Pancreas (tissue), 10 donors: ENCODE results near the gene SMIM23. TPM values are rescaled to one million over a fixed set of nuclear protein-coding genes. Genes with fewer than 3 reads are reported as not detected.

Experiments
- ATAC-seq, 4 donors: fragments of 200-7000 bp; cut with Tn5 transposase; one replicate each; pipeline versions ENCODE4 v1.8.0 to v1.9.1; 2020; ENCODE audit warnings: mild to moderate bottlenecking in 4 of 4, moderate library complexity in 4 of 4
- DNase-seq, 6 donors: peaks; one replicate each; pipeline ENCODE4 v3.0.0-alpha.2; 2020
- FAIRE-seq: peaks from 2 replicates; lab custom pipeline; 2012; peaks lifted over from hg19 to GRCh38; lab: Jason Lieb, UNC
- H3K27ac ChIP-seq, 4 donors: fragments of 200-600 bp; sonication (generic); 1 replicate in 3 of 4; 2 replicates in 1 of 4; pipeline versions ENCODE4 v1.5.0 to v1.8.0; 2020
- H3K27me3 ChIP-seq, 4 donors: fragments of 200-600 bp; one replicate each; pipeline ENCODE4 v1.8.0; 2021
- H3K36me3 ChIP-seq, 3 donors: fragments of 200-600 bp; sonication (generic) in 1 of 3; one replicate each; pipeline versions ENCODE4 v1.5.0 to v1.8.0; 2020 to 2021
- H3K4me1 ChIP-seq, 3 donors: fragments of 200-600 bp; one replicate each; pipeline ENCODE4 v1.8.0; 2021
- H3K4me3 ChIP-seq, 4 donors: fragments of 200-600 bp; sonication (generic) in 2 of 4; one replicate each; pipeline versions ENCODE4 v1.5.0 to v1.8.0; 2020 to 2021
- H3K9me3 ChIP-seq, 4 donors: fragments of 200-600 bp; one replicate each; pipeline ENCODE4 v1.8.0; 2021
- WGBS, 2 donors: extraction: QIAGEN DNeasy Blood & Tissue Kit; methylation state at CpG; one replicate each; pipeline ENCODE4 v1.1.7; 2013; 5-methylcytosine and 5-hydroxymethylcytosine counted together
- intact Hi-C, 3 donors: fragments of 100-400 bp; cut with DNase I; formaldehyde crosslinking; loops; one replicate each; pipeline versions ENCODE4 v1.11.1 to v1.14.2; 2022
- polyA plus RNA-seq, 2 donors: library from polyadenylated mRNA; stranded (reverse); fragments of 200-250 nt; gene quantifications; one replicate each; pipeline ENCODE4 v1.2.3, GENCODE V29; 2013
- total RNA-seq, 6 donors: library from RNA; stranded (reverse); fragmentation: NEBNext Ultra II Directional in 4 of 6; extraction: Animal tissue kit (Norgen Biotek cat#: 25700) in 4 of 6; gene quantifications; one replicate each; pipeline versions ENCODE4 v1.2.1 to v1.2.4, GENCODE V29; 2021 to 2023
- TF ChIP-seq, protein P1 (sequence below), 4 donors: fragments of 200-600 bp; sonication (generic) in 3 of 4; IDR thresholded peaks; one replicate each; pipeline versions ENCODE4 v1.5.0 to v1.8.0; 2021; ENCODE audit warnings: antibody characterized with exemption in 4 of 4
- donor health status: healthy with polysubstance abuse.
- donor health status: DM: no; HTN: no; CAD: no; lungs with moderate emphysema.
- donor health status: DM: no; HTN: no; CAD: no.
- donor health status: control.
- donor health status: control.
- donor health status: Bipolar disorder and iron deficiency.
- donor health status: DM: yes; HTN: yes; CAD: no.
- donor health status: DM: no; HTN: no; CAD: no.
- donor health status: DM: no; HTN: no; CAD: no.
- donor health status: DM: yes; HTN: yes; CAD: no.

SMIM23 gene
- total and polyA plus RNA-seq, 8 donors, result not detected

DNA sequence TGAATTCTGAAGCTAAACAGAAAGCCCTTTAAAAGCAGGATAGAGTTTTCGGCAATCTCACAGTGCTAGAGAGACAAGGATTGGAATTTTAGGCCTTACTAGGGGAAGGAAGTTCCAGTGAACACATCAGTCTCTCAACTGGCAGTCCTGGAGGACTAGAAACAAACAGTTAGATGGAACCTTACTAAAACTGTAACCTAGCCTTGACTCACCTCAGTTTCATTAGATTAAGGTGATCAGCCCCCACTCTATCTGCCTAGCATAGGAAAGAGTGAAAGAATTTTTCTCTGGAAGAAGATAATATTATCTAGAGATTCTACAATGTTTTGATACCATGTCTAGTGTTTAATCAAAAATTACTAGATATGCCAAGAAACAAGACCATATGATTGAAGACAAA lies 25.8 kb upstream of the SMIM23 start:
- Histone ChIP-seq H3K4me1 (no peaks in the 10 kb centered on the region), H3K36me3 (no peaks in the 10 kb centered on the region), H3K9me3 (no peaks in the 10 kb centered on the region), H3K27ac (no peak overlapping the region), H3K4me3 (no peak overlapping the region), H3K27me3 (no peaks in the 10 kb centered on the region)
- ATAC-seq, result no peak
- TF ChIP-seq, protein P1, sequence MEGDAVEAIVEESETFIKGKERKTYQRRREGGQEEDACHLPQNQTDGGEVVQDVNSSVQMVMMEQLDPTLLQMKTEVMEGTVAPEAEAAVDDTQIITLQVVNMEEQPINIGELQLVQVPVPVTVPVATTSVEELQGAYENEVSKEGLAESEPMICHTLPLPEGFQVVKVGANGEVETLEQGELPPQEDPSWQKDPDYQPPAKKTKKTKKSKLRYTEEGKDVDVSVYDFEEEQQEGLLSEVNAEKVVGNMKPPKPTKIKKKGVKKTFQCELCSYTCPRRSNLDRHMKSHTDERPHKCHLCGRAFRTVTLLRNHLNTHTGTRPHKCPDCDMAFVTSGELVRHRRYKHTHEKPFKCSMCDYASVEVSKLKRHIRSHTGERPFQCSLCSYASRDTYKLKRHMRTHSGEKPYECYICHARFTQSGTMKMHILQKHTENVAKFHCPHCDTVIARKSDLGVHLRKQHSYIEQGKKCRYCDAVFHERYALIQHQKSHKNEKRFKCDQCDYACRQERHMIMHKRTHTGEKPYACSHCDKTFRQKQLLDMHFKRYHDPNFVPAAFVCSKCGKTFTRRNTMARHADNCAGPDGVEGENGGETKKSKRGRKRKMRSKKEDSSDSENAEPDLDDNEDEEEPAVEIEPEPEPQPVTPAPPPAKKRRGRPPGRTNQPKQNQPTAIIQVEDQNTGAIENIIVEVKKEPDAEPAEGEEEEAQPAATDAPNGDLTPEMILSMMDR (IDR thresholded peaks at IDR 0.05), result no peak
- no peak for DNase-seq
- no peak for FAIRE-seq
- WGBS, 2 donors, result 73 to 88% methylated on average over 1 of the region's 1 CpG
- intact Hi-C loops, result no loop called here

GRCh38 chr5:171762021-171762608 lies 23.5 kb upstream of the SMIM23 start:
- no peak for FAIRE-seq
- intact Hi-C loops, result no loop called here
- WGBS, 2 donors, result 81 to 85% methylated on average over 11 of the region's 11 CpGs

DNA sequence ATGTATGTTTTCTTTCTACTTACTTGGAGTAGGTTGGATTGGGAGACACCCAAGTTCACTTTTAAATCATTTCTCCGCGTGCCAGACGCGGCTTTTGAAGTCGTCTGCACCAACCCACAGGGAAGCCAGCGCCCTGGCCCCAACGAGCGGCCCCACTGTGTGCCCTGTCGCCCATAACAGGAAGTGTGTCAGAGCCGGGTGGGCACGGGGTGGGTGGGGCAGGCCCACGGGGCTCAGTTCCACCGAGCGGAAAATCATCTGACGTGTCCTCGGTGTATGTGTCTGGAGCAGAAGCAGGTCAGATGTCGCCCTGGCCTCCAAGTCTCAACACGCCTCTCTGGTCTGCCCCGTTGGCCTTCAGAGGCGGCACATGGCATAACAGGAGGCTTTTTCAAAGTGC lies 22.7 kb upstream of the SMIM23 start:
- H3K4me3 ChIP-seq, result no peak overlapping the region
- FAIRE-seq (no peak), DNase-seq (no peak), ATAC-seq (no peak)
- H3K4me1 ChIP-seq, result no peaks in the 10 kb centered on the region
- H3K27ac ChIP-seq, result no peak overlapping the region
- 71 to 77% methylated on average over 20 of the region's 20 CpGs for WGBS, 2 donors
- H3K9me3 ChIP-seq, result no peaks in the 10 kb centered on the region
- intact Hi-C loops, result no loop called here
- TF ChIP-seq, protein P1 (IDR thresholded peaks at IDR 0.05), result no peak
- H3K27me3 ChIP-seq, result no peaks in the 10 kb centered on the region
- no peaks in the 10 kb centered on the region for H3K36me3 ChIP-seq

More at GRCh38 chr5:171762021-171762608, 23.5 kb upstream of the SMIM23 start:
- TF ChIP-seq, protein P1 (IDR thresholded peaks at IDR 0.05), result no peak
- H3K4me3 ChIP-seq, result no peak overlapping the region
- H3K4me1 ChIP-seq, result no peaks in the 10 kb centered on the region
- H3K27me3 ChIP-seq, result no peaks in the 10 kb centered on the region
- no peak overlapping the region for H3K27ac ChIP-seq
- H3K36me3 ChIP-seq, result no peaks in the 10 kb centered on the region
- H3K9me3 ChIP-seq, result no peaks in the 10 kb centered on the region
- ATAC-seq (no peak), DNase-seq (no peak)

DNA sequence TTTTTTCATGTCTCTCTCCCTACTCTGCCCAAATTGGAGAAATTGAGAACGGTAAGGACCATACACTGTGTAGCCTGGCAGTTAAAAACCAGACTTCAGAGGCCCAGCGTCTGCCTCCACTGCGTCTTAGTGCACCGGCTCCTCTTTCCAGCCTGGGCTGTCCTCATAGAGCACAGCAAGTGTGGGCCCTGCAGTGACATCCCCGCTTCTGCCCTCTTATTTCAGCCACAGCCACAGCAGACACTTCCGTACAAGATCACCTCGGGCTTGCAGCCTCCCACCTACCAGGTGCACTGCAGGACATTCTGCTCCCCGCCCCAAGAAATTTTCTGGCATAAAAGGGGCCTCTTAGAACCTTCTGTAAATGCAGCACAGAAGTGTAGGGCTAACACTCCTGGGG lies 21.4 kb upstream of the SMIM23 start:
- Histone ChIP-seq H3K9me3 (no peaks in the 10 kb centered on the region), H3K4me1 (no peaks in the 10 kb centered on the region), H3K4me3 (no peak overlapping the region), H3K27ac (no peak overlapping the region), H3K27me3 (no peaks in the 10 kb centered on the region), H3K36me3 (no peaks in the 10 kb centered on the region)
- WGBS, 2 donors, result 75 to 82% methylated on average over 8 of the region's 8 CpGs
- ATAC-seq (no peak), DNase-seq (no peak), FAIRE-seq (no peak)
- intact Hi-C loops, result no loop called here
- TF ChIP-seq, protein P1 (IDR thresholded peaks at IDR 0.05), result no peak

DNA sequence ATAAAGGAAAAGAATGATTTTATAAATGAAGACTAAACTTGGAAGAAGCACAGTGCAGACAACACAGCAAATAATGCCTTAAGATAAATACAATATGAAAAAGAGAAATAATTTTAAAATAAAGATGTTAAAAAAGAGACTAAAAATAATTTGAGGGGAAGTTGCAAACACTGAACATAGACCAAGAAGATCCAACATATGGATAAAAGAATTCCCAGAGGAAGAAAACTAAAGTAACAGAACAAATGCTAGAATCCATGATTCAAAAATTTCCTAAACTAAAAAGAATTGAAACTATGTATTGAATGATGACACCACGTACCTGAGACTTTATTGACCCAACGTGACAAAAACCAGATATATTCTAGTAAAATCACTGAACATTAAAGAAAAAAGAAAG lies 18.7 kb upstream of the SMIM23 start:
- H3K36me3 ChIP-seq, result no peaks in the 10 kb centered on the region
- no peak overlapping the region for H3K27ac ChIP-seq
- intact Hi-C loops, result no loop called here
- H3K4me1 ChIP-seq, result no peaks in the 10 kb centered on the region
- 55 to 73% methylated on average over 2 of the region's 2 CpGs for WGBS, 2 donors
- no peak overlapping the region for H3K4me3 ChIP-seq
- no peaks in the 10 kb centered on the region for H3K9me3 ChIP-seq
- ATAC-seq, result no peak
- TF ChIP-seq, protein P1 (IDR thresholded peaks at IDR 0.05), result no peak
- DNase-seq, result no peak
- H3K27me3 ChIP-seq, result no peaks in the 10 kb centered on the region
- FAIRE-seq, result no peak
